Measurements from ENCODE around the gene LHFPL2.

GRCh38 chr5:78533356-78533755, 115.2 kb downstream of the LHFPL2 start:
- TF ChIP-seq CTCF (IDR thresholded peaks at IDR 0.05 in 8 of 11, conservative IDR thresholded peaks at IDR 0.05 in 3 of 11) (peak in 3 of 11 experiments; percentile 11 to 22 (median 21)), POLR2A (IDR thresholded peaks at IDR 0.05) (no peak)

All from spleen (tissue), 7 donors.